ENCODE data around the gene ZNF750. TPM values are rescaled to one million over a fixed set of nuclear protein-coding genes. Genes with fewer than 3 reads are reported as not detected.

The ZNF750 gene
- total RNA-seq, 4 donors from 2014 or later = not detected

DNA sequence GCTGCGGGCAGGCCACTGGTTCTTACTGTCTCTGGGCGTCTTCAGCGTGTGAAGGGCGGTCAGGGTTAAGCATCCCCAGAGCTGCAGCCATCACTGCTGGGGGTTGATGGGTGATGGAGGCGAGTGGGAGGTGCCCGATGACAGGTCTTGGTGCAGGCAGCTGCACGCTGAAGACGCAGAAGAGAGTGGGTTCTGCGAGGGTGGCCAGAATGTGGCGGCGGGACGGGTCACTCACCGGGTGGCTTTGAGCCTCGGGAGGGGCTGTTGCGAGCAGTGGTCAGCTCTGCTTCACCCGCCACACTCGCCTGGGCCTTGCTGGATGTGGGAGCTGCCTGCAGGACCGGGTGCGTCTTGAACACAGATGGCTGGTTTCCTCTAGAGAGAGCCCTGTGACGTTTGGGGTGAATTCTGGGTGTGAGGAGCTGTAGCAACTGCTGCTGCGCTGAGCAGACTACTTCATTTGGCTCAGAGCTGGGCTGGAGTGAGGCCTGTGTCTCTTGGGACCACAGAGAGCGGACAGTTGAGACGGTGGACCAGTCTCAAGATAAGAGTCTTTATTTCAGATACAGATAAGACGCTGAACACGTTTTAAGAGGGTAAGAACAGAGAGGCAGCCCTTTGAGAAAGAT, 44.6 kb upstream of the ZNF750 start:
- 84 to 86% methylated on average over 25 of the region's 25 CpGs for WGBS, 2 donors
- DNase-seq (ENCODE audit: low spot score in 2 of 2) = no peak
- Histone ChIP-seq H3K27me3 (no peaks in the 10 kb centered on the region), H3K9me3 (no peaks in the 10 kb centered on the region), H3K4me3 (no peak overlapping the region), H3K36me3 (peaks cover 0 to 3% (median 0%) of the 10 kb centered on the region in 3 donors), H3K27ac (peak overlapping the region in 1 of 4 donors; percentile 14), H3K4me1 (peaks cover 2 to 48% (median 18%) of the 10 kb centered on the region in 4 donors)
- TF ChIP-seq, protein P1, sequence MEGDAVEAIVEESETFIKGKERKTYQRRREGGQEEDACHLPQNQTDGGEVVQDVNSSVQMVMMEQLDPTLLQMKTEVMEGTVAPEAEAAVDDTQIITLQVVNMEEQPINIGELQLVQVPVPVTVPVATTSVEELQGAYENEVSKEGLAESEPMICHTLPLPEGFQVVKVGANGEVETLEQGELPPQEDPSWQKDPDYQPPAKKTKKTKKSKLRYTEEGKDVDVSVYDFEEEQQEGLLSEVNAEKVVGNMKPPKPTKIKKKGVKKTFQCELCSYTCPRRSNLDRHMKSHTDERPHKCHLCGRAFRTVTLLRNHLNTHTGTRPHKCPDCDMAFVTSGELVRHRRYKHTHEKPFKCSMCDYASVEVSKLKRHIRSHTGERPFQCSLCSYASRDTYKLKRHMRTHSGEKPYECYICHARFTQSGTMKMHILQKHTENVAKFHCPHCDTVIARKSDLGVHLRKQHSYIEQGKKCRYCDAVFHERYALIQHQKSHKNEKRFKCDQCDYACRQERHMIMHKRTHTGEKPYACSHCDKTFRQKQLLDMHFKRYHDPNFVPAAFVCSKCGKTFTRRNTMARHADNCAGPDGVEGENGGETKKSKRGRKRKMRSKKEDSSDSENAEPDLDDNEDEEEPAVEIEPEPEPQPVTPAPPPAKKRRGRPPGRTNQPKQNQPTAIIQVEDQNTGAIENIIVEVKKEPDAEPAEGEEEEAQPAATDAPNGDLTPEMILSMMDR (IDR thresholded peaks at IDR 0.05) = no peak

DNA sequence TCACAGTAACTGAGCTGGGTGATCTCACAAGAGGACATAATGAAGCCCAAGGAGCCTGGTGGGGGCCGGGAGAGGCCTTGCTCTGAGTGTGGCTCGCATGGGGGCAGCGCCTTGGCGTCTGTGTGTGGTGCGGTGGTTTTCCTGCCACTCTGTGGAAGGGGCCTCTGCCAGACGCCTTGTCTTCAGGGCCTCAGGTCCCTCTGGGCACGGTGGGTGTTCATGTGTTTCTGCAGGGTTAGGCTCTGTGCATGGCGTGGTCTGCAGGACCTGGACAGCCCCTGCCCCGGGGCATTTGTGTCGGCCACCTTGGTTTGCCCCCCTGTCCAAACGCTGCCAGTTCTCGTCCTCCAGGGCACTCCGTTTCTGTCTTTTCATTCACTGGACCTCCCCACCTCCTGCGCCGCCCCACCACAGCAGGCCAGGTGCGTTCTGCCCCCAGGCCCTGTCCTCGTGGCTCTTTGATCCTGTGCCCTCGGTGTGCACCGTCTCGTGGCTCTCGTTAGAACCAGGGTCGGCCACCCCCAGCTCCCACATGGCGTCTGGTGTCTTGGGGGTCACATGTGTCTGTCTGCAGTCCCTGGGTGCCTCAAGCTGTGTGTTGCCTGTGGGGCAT, 43.7 kb upstream of the ZNF750 start:
- no peak for DNase-seq (ENCODE audit: low spot score in 2 of 2)
- Histone ChIP-seq H3K27me3 (no peaks in the 10 kb centered on the region), H3K9me3 (no peaks in the 10 kb centered on the region), H3K36me3 (peaks cover 0 to 3% (median 0%) of the 10 kb centered on the region in 3 donors), H3K4me3 (no peak overlapping the region), H3K27ac (no peak overlapping the region), H3K4me1 (peaks cover 2 to 57% (median 18%) of the 10 kb centered on the region in 4 donors)
- 83 to 86% methylated on average over 20 to 23 of the region's 23 CpGs for WGBS, 2 donors
- no peak for TF ChIP-seq POLR2A (IDR thresholded peaks at IDR 0.05)
- TF ChIP-seq, protein P1 (IDR thresholded peaks at IDR 0.05) = no peak
- TF ChIP-seq EP300 (IDR thresholded peaks at IDR 0.05) = no peak

DNA sequence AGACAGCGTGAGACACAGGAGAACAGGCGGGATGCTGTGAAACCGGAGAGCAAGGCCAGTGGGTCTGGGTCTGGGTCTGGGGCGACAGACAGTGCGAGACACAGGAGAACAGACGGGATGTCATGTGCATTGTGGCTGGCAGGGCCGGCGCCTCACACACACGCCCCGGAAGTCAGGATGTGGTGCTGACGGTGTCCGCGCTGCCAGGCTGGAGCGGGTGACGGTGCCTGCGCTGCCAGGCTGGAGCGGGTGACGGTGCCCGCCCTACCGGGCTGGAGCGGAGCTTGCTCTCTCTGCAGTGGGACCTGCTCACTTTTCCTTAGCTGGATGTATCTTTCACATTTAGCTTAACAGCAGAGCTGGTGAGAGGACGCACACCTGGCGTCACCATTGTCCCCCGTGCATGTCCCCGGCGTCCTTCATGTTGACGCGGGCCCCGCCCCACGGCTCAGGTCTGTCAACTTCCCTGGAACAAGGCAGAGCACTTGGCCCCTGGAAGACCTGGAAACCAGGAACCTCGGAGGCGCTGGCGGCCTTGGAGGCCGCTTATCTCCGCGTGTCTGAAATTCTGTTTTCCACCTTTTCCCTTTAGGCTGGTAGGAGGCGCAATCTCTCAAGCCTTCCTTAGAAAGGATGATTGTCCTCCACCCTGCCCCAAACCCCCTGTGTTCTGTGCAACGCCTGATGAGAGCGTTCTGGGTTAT, 43.0 kb upstream of the ZNF750 start:
- WGBS, 2 donors = 91 to 93% methylated on average over 39 of the region's 39 CpGs
- no peak overlapping the region for H3K4me3 ChIP-seq
- peak overlapping the region; percentile 39 to 65 (median 50) for H3K27ac ChIP-seq

DNA sequence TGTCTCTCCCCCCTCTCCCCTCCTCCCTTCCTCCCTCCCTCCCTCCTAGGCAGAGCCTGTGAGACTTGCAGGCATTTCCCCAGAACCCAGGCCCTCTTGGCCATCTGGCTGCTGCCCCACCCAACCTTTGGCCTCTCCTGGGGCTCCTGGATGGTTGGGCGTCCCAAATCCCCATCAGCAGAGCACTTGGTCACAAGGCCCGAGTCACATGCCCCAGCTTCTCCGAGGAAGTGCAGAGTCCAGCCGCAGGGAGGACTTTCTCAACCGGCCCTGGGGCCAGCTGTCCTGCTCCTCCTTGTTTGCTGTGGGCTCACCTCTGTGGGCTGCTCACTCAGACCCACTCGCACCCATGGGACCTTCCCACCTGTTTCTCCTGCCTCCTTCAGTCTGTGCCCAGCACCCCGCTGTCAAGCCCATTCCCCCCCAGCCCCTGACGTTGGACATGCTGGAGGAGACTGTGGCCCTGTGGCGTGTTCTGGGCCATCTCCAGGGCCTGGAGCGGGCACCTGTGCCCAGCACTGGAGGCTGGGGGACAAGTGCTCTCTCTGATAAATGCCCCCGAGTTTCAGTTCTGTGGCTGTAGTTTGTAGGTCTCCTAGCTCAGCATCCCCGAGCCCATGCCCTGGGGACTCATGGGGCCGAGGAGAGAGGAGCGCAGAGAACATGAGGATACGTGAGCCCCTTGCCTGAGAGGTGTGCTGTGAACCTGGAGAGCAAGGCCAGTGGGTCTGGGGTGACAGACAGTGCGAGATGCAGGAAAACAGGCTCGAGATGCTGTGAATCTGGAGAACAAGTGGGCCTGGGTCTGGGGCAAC, 42.3 kb upstream of the ZNF750 start:
- H3K27ac ChIP-seq = peak overlapping the region; percentile 39 to 65 (median 50)
- H3K4me1 ChIP-seq = peaks cover 2 to 62% (median 18%) of the 10 kb centered on the region in 4 donors
- 72 to 78% methylated on average over 17 of the region's 17 CpGs for WGBS, 2 donors
- TF ChIP-seq POLR2A (IDR thresholded peaks at IDR 0.05) (no peak), EP300 (IDR thresholded peaks at IDR 0.05) (peak in 1 of 2 donors; percentile 60)
- TF ChIP-seq, protein P1 (IDR thresholded peaks at IDR 0.05) = peak in 1 of 5 experiments; percentile 10
- no peak overlapping the region for H3K4me3 ChIP-seq
- peaks cover 0 to 3% (median 0%) of the 10 kb centered on the region in 3 donors for H3K36me3 ChIP-seq
- peak; percentile 64 to 74 for DNase-seq (ENCODE audit: low spot score in 2 of 2)
- H3K9me3 ChIP-seq = no peaks in the 10 kb centered on the region
- no peaks in the 10 kb centered on the region for H3K27me3 ChIP-seq

More for the DNA sequence above, 43.0 kb upstream of the ZNF750 start:
- peaks cover 2 to 58% (median 18%) of the 10 kb centered on the region in 4 donors for H3K4me1 ChIP-seq
- no peaks in the 10 kb centered on the region for H3K9me3 ChIP-seq
- DNase-seq (ENCODE audit: low spot score in 2 of 2) = no peak
- peaks cover 0 to 3% (median 0%) of the 10 kb centered on the region in 3 donors for H3K36me3 ChIP-seq
- TF ChIP-seq EP300 (IDR thresholded peaks at IDR 0.05) (no peak), POLR2A (IDR thresholded peaks at IDR 0.05) (no peak)
- TF ChIP-seq, protein P1 (IDR thresholded peaks at IDR 0.05) = no peak
- H3K27me3 ChIP-seq = no peaks in the 10 kb centered on the region

Data from tibial nerve (tissue), 4 donors.